Stimulated activated memory B cell treated with anti-CD40 and anti-IgM and Interleukin-4, amounts not matched to agents 10 μg/mL and 1 μg/mL and 100 μg/mL, for 72 hours (primary cell): ENCODE measurements around the gene BTBD19.
"Not testable (repeated sequence)": the region's sequence is repeated elsewhere in the genome, so short reads cannot be mapped to it uniquely, and the experiment has no call there.

Experiments
- ATAC-seq: fragments of 150-1000 bp; cut with Tn5 transposase; 2 replicates; pipeline ENCODE4 v1.10.0; 2021
- H3K27ac Mint-ChIP-seq: one replicate; pipeline ENCODE4 v1.8.0; 2022; ENCODE audit warnings: mild to moderate bottlenecking, mixed read lengths
- H3K27me3 Mint-ChIP-seq: one replicate; pipeline ENCODE4 v1.8.0; 2022; ENCODE audit warnings: mixed read lengths
- H3K36me3 Mint-ChIP-seq: one replicate; pipeline ENCODE4 v1.8.0; 2022; ENCODE audit warnings: mixed read lengths
- H3K4me1 Mint-ChIP-seq: one replicate; pipeline ENCODE4 v1.8.0; 2022; ENCODE audit warnings: mixed read lengths
- H3K4me3 Mint-ChIP-seq: one replicate; pipeline ENCODE4 v1.8.0; 2022; ENCODE audit warnings: mild to moderate bottlenecking, moderate library complexity, mixed read lengths
- H3K9me3 Mint-ChIP-seq: one replicate; pipeline ENCODE4 v1.8.0; 2022; ENCODE audit warnings: mixed read lengths

The BTBD19 gene

GRCh38 chr1:44828003-44828651 is 19.8 kb downstream of the BTBD19 start:
- H3K4me3 Mint-ChIP-seq = no peak overlapping the region
- no peaks in the 10 kb centered on the region for H3K36me3 Mint-ChIP-seq
- H3K9me3 Mint-ChIP-seq = no peaks in the 10 kb centered on the region
- H3K27me3 Mint-ChIP-seq = no peaks in the 10 kb centered on the region
- no peak for ATAC-seq
- no peak overlapping the region for H3K27ac Mint-ChIP-seq
- no peaks in the 10 kb centered on the region for H3K4me1 Mint-ChIP-seq

GRCh38 chr1:44828841-44829440 is 20.6 kb downstream of the BTBD19 start:
- Mint-ChIP-seq H3K9me3 (no peaks in the 10 kb centered on the region), H3K4me3 (no peak overlapping the region), H3K36me3 (no peaks in the 10 kb centered on the region), H3K27me3 (no peaks in the 10 kb centered on the region), H3K4me1 (peaks cover 4% of the 10 kb centered on the region), H3K27ac (no peak overlapping the region)
- ATAC-seq = no peak

GRCh38 chr1:44829506-44830384 is 21.4 kb downstream of the BTBD19 start:
- H3K4me1 Mint-ChIP-seq = peaks cover 7% of the 10 kb centered on the region
- no peaks in the 10 kb centered on the region for H3K27me3 Mint-ChIP-seq
- H3K36me3 Mint-ChIP-seq = no peaks in the 10 kb centered on the region
- no peaks in the 10 kb centered on the region for H3K9me3 Mint-ChIP-seq
- H3K27ac Mint-ChIP-seq = no peak overlapping the region
- no peak for ATAC-seq
- H3K4me3 Mint-ChIP-seq = no peak overlapping the region

- Mint-ChIP-seq H3K9me3 (no peaks in the 10 kb centered on the region), H3K4me3 (no peak overlapping the region), H3K27me3 (no peaks in the 10 kb centered on the region), H3K4me1 (peaks cover 13% of the 10 kb centered on the region), H3K27ac (no peak overlapping the region), H3K36me3 (no peaks in the 10 kb centered on the region)
- ATAC-seq = no peak
Measured at GRCh38 chr1:44830900-44831304, 22.6 kb downstream of the BTBD19 start.

- ATAC-seq = no peak
- Mint-ChIP-seq H3K9me3 (no peaks in the 10 kb centered on the region), H3K4me3 (no peak overlapping the region), H3K27ac (no peak overlapping the region), H3K27me3 (no peaks in the 10 kb centered on the region), H3K36me3 (no peaks in the 10 kb centered on the region), H3K4me1 (peaks cover 18% of the 10 kb centered on the region)
Measured at GRCh38 chr1:44831516-44831915, 23.2 kb downstream of the BTBD19 start.

GRCh38 chr1:44832056-44832705 is 23.9 kb downstream of the BTBD19 start:
- Mint-ChIP-seq H3K27me3 (no peaks in the 10 kb centered on the region), H3K4me1 (peaks cover 18% of the 10 kb centered on the region), H3K4me3 (no peak overlapping the region), H3K36me3 (no peaks in the 10 kb centered on the region), H3K27ac (no peak overlapping the region), H3K9me3 (no peaks in the 10 kb centered on the region)
- ATAC-seq = no peak

- ATAC-seq = no peak
- Mint-ChIP-seq H3K9me3 (no peaks in the 10 kb centered on the region), H3K36me3 (no peaks in the 10 kb centered on the region), H3K4me3 (no peak overlapping the region), H3K4me1 (peaks cover 18% of the 10 kb centered on the region), H3K27me3 (peaks cover 7% of the 10 kb centered on the region), H3K27ac (peak overlapping the region; percentile 9)
Measured at GRCh38 chr1:44834328-44834727, 26.0 kb downstream of the BTBD19 start.

GRCh38 chr1:44835738-44836675 is 27.7 kb downstream of the BTBD19 start:
- H3K4me3 Mint-ChIP-seq = no peak overlapping the region
- H3K27ac Mint-ChIP-seq = peak overlapping the region; percentile 12
- H3K9me3 Mint-ChIP-seq = no peaks in the 10 kb centered on the region
- H3K4me1 Mint-ChIP-seq = peaks cover 18% of the 10 kb centered on the region
- ATAC-seq = peak; percentile 94
- no peaks in the 10 kb centered on the region for H3K36me3 Mint-ChIP-seq
- H3K27me3 Mint-ChIP-seq = peaks cover 15% of the 10 kb centered on the region

- not testable (repeated sequence) for ATAC-seq, H3K4me3 Mint-ChIP-seq, H3K9me3 Mint-ChIP-seq, H3K27ac Mint-ChIP-seq, H3K36me3 Mint-ChIP-seq
- Mint-ChIP-seq H3K4me1 (peaks cover 24% of the 10 kb centered on the region), H3K27me3 (peaks cover 33% of the 10 kb centered on the region)
Measured at GRCh38 chr1:44838294-44838693, 30.0 kb downstream of the BTBD19 start.

GRCh38 chr1:44839576-44839975 is 31.3 kb downstream of the BTBD19 start:
- Mint-ChIP-seq H3K4me1 (peaks cover 17% of the 10 kb centered on the region), H3K4me3 (no peak overlapping the region), H3K27me3 (peaks cover 33% of the 10 kb centered on the region), H3K36me3 (no peaks in the 10 kb centered on the region), H3K27ac (no peak overlapping the region), H3K9me3 (no peaks in the 10 kb centered on the region)
- ATAC-seq = no peak

GRCh38 chr1:44842486-44842861 is 34.2 kb downstream of the BTBD19 start:
- peaks cover 6% of the 10 kb centered on the region for H3K4me1 Mint-ChIP-seq
- H3K4me3 Mint-ChIP-seq = peak overlapping the region; percentile 63
- H3K27ac Mint-ChIP-seq = no peak overlapping the region
- peak; percentile 12 for ATAC-seq
- H3K36me3 Mint-ChIP-seq = peaks cover 9% of the 10 kb centered on the region
- H3K9me3 Mint-ChIP-seq = no peaks in the 10 kb centered on the region
- peaks cover 33% of the 10 kb centered on the region for H3K27me3 Mint-ChIP-seq

GRCh38 chr1:44842862-44843655 is 34.7 kb downstream of the BTBD19 start, which contains the start of gene PTCH2:
Gene PTCH2, minus strand, starts transcription at chr1:44843253. Its CDS starts 321 bp downstream, at chr1:44842932.
- peak; percentile 64 for ATAC-seq
- H3K4me3 Mint-ChIP-seq = peak within 1 kb of the TSS; percentile 63
- peaks cover 33% of the 10 kb centered on the region for H3K27me3 Mint-ChIP-seq
- H3K4me1 Mint-ChIP-seq = peaks cover 6% of the 10 kb centered on the region
- no peak within 1 kb of the TSS for H3K27ac Mint-ChIP-seq
- H3K9me3 Mint-ChIP-seq = no peaks in the 10 kb centered on the region
- peaks cover 9% of the 10 kb centered on the region for H3K36me3 Mint-ChIP-seq

GRCh38 chr1:44846985-44847384 is 38.7 kb downstream of the BTBD19 start:
- no peak for ATAC-seq
- H3K27ac Mint-ChIP-seq = no peak overlapping the region
- no peak overlapping the region for H3K4me3 Mint-ChIP-seq
- peaks cover 13% of the 10 kb centered on the region for H3K4me1 Mint-ChIP-seq
- peaks cover 8% of the 10 kb centered on the region for H3K27me3 Mint-ChIP-seq
- no peaks in the 10 kb centered on the region for H3K9me3 Mint-ChIP-seq
- peaks cover 18% of the 10 kb centered on the region for H3K36me3 Mint-ChIP-seq

GRCh38 chr1:44847845-44848244 is 39.5 kb downstream of the BTBD19 start:
- ATAC-seq = no peak

More at GRCh38 chr1:44847845-44848244, 39.5 kb downstream of the BTBD19 start:
- H3K4me1 Mint-ChIP-seq = peaks cover 7% of the 10 kb centered on the region
- H3K36me3 Mint-ChIP-seq = peaks cover 24% of the 10 kb centered on the region
- H3K9me3 Mint-ChIP-seq = no peaks in the 10 kb centered on the region
- H3K27ac Mint-ChIP-seq = no peak overlapping the region
- no peak overlapping the region for H3K4me3 Mint-ChIP-seq
- H3K27me3 Mint-ChIP-seq = no peaks in the 10 kb centered on the region
